ENCODE data around the gene BIN2.

- TF ChIP-seq CTCF (conservative IDR thresholded peaks at IDR 0.05) (no peak), EZH2 (IDR thresholded peaks at IDR 0.05; ENCODE audit: low read depth) (no peak)
Observed at GRCh38 chr12:51335931-51336330, 12.0 kb upstream of the BIN2 start.

Data from PC-9 (cell line).